GM19463 (cell line): ENCODE data around the gene TBCCD1.

Source experiments
- ATAC-seq: cut with Tn5 transposase; IDR thresholded peaks from one replicate; pipeline ENCODE4 v1.9.1; 2021; ENCODE audit warnings: mild to moderate bottlenecking, moderate library complexity; ENCODE audit not compliant: unreplicated experiment

Gene TBCCD1, protein sequence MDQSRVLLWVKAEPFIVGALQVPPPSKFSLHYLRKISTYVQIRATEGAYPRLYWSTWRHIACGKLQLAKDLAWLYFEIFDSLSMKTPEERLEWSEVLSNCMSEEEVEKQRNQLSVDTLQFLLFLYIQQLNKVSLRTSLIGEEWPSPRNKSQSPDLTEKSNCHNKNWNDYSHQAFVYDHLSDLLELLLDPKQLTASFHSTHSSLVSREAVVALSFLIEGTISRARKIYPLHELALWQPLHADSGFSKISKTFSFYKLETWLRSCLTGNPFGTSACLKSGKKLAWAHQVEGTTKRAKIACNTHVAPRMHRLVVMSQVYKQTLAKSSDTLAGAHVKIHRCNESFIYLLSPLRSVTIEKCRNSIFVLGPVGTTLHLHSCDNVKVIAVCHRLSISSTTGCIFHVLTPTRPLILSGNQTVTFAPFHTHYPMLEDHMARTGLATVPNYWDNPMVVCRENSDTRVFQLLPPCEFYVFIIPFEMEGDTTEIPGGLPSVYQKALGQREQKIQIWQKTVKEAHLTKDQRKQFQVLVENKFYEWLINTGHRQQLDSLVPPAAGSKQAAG

DNA sequence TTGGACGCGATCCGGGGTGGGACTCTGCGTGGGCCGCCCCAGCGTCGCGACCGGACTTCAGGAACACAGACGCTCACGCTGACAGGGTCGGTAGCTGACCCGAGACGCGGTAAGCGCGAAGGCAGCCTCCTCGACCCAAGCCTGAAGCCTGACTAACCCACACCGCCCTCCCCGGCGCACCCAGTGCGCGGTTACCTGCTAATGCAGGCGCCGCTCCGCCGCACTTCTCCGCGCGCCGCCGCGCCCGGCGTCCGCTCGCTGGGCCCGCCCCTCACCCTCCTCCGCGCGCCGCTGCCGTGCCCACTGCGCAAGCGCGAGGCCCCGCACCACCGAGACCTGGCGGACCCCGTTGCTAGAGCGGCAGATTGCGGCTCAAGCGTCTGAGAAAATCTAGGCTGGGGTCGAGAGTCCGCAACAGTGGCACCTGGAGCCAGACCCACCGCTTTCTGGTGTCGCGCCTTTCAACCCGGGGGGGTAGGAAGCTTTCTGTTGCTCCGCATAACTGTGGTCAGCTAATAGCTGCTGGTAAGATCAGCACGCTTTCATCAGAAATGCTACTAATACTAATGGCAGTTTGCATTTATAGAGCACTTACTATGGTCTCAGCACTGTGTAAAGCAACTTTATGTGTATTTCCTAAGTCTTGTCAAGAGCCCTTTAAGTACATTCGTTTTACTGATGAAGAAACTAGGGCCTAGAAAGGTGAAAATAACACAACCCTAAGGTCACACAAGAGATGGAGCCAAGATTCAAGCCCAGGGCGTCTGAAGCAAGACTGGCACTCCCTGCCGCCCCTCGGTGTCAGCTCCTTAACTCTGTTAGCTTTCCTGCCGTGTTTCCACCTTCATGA is at the start of gene TBCCD1:
TBCCD1 (minus strand) TSS at position 268 of the 850 bp plus-strand sequence. CDS start 3,010 bp downstream, outside the sequence.
- peak; percentile 34 for ATAC-seq

DNA sequence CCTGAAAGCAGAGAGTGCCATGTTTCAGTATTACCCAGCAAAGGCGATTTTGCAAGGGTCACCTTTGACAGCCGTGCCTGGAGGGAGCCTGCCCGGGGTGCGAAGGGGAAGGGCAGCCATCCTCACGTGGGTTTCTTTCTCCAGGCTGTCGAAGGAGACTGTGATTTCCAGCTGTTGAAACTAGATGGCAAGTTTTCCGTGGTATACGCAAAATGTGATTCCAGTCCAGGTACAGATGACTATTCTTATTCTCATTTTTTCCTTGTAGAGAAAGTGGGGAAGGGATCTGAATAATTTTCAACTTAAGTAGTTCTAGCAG is 49.1 kb upstream of the TBCCD1 start:
- ATAC-seq, result no peak

DNA sequence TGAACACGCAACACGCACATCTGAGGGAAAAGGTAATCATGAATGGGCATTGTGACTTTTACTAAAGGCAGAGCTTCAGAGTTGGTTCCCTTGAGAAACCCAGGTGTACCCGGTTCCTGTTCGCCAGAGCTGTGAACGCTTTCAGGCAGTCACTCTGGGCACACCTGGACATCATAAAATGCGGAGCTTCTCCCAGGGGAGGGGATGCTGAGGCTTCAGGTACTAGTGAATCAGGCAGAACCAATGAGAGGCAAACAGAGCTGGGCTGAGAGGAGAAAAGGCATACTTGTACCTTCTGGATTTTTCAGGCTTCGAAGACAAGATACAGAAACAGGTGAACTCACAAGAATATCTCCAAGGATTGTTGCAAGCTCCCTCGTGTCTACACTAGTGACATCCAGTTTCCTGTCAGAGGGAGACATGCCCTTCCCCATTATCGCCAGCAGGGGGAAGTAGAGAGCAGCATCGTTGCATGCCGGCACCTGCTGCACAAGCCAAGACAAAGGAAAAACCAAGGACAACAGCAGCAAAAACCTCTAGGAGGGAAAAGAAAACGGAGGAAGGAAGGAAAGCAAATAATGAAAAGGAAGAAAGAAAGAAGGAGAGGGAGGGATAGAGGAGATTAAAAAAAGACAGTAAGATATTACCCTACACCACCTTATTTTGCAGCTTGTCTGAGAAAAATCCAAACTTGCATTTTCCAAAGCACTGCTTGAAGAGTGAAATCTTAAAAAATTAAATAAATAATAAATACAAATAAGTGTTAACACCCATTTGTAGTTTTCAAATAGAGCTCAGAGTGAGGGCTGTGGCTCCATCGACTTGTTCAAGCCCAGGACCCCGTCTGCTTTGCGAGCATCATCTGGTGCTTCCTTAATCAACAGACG is 47.7 kb upstream of the TBCCD1 start:
- ATAC-seq, result no peak

DNA sequence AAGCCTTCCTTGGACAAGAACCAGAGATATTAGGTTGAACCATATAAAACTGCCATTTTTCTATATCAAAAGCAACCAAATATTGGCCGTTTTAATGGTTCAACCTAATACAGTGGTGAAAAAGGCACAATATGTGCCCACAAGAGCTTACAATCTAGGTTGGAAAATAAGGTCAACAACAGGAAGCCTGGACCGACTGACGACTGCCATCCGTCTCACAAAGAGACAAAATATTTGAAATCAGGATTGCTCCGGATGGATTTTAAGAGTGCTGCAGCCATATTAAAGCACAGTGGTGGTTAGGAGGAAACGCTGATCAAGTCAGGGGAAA is 47.1 kb upstream of the TBCCD1 start:
- ATAC-seq, result no peak

DNA sequence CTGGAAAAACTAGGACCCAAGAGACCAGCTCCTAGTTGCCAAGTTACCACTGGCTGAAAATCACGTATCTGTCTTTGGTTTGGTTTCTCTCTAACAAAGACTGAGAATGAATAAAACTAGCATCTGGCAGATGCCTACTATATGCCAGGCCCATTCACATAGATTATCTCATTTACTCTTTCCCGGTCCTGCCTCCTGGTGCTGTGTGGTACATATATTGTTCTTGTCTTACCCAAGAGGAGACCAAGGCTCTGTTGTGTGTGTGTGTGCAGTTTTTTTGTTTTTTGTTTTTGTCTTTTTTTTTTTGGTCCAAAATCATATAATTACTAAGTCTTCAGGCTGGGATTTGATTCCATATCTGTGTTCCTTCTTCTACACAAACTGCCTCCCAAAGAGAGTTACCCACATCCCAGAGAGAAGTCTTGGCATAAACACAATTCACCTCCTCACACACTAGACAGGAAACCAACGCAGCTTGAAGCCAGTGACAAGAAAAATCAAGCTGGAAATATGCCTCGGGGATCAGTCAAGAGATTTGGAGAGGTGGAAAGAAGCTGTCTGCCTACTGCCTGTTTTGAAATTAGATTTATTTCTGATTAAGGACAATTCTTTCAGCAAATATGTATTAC is 46.6 kb upstream of the TBCCD1 start:
- no peak for ATAC-seq

DNA sequence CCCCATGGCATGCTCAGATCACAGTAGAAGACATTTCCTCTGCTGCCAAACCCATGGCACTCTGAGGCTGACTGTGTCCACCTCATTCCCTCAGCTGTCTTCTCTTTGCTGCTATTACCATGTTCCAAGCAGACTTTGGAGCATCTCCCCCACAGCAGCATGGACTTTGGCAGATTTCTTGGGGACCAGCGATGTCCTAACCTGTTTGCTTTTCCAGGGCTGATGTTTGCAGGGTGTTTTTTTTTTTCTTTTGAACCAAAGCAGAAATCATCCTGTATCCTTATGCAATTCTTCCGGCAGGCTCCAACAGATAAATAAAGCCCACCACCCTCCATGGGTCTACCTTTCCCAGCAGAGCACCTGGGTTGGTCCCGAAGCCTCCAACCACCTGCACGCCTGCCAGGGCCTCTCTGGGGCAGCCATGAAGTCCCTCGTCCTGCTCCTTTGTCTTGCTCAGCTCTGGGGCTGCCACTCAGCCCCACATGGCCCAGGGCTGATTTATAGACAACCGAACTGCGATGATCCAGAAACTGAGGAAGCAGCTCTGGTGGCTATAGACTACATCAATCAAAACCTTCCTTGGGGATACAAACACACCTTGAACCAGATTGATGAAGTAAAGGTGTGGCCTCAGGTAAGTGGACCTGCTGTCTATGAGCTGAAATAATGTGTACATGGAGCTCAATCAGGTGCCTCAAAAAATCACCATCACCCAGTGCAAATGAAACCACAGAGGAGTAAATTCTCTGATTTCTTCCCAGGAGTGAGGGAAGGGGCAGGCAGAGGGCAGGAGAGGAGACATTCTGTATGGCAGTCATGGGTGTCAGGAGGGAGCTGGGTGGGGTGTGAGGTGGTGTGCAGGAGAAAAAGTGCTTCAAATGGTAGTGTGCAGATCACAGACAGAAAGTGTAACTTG is 45.8 kb upstream of the TBCCD1 start, which contains the start of gene AHSG:
AHSG (plus strand) TSS at position 340 of the 916 bp plus-strand sequence; CDS start at position 422, 82 bp downstream.
- ATAC-seq, result no peak

DNA sequence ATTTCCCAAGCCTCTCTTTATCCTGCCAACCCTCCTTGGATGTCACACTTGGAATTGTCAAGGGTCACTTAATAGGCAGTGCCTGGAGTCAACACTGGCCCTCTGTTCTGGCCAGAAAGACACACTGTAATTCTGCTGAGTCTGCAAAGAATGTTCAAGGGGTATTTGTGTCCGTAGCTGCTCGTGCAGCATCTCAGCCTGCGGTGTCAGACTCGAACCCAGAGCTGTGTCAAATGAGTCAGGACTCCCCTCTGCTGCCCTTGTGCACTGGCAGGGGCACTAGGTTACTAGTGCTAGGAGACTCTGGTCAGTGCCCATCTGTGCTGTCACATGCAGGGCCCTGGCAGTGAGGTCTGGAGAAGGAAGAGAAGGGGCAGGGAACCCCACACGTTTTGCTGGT is 44.9 kb upstream of the TBCCD1 start:
- ATAC-seq, result no peak

DNA sequence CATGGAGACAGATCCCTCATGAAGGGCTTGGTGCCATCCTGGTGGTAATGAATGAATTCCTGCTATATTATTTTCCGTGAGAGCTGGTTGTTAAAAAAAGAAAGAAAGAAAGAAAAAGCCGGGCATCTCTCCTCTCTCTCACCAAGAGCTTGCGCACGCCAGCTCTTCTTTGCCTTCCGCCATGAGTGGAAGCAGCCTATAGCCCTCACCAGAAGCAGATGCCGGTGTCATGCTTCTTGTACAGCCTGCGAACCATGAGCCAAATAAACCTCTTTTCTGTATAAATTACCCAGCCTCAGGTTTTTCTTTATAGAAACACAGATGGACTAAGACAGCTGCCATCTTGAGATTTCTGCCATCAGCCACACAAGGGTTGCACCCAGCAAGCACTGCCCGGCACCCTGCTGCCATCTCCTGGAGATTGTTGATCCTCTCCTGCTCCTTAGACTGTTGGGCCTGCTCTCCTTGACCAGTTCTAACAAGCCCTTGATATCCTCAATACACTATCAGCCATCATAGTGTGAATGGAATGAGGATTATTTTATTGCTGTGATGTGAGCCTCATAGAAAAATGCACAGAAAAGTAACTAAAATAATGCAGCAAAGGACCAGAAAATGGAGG is 42.2 kb upstream of the TBCCD1 start:
- ATAC-seq, result no peak

DNA sequence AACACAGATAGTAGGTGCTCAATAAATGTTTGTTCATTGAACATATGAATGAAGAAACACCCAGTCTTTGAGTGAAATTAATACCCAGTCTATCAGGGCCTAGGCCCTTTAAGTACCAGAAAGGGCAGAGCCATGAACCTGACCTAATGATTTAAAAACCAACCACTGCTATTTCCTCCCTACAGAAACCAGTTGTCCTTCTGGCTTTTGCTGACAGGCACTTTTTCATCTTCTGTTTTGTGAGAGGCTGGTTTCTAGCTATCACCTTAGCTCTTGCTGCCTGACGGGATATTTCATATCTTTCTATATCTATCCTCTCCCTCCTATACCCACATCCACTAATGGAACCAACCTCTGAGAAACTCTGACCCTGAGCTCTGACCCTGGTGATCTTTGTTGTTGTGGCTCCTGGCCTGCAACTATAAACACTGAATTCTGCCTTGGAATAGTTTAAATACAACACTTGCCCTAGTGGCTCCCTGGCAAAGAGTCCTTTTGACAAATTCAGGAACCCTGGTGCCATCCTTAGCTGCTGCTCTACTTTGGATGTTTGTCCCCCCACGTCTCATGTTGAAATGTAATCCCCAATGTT is 41.6 kb upstream of the TBCCD1 start:
- no peak for ATAC-seq

DNA sequence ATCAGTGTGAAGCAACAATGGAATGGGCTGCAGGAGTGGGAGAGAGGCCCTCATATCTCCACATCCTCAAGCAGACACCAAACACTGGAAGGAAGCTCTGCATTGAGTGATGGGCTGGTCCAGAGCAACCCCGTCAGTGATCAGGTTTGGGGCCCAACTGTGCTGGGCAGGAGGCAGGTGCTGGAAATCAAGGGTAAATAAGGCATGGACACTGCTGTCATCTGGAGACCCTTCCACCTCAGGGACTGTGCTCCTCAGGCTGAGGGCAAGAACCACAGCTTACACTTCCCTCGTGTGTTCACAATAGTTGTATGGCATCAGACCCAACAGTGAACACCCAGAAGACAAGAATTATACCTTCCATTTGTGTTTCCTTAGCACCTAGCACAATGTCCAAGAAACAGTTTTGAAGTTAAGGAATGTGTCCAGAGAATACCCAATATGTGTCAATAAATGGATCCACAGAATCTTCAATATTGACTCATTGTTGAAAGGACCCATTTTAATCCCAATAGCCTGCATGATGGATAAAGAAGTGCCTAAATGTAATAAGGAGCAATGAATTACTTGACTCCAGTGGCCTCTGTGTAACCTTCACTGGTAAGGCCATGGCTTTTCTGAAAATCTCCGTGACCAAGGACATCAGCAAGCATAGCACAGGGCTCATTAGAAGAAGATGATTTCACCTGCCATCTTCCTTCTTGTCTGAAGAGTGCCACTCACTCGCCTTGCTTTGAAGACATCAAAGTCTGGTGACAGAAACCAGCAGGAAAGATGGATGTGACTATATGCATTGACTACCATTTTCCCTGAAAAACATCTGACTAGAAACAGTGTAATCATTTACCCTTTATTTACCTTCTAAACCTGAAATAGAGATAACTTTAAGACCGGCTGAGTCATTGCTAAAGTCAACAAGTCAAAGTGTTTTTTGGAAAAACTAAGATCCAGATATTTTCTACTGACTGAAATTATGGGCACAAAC is 38.7 kb upstream of the TBCCD1 start:
- no peak for ATAC-seq

DNA sequence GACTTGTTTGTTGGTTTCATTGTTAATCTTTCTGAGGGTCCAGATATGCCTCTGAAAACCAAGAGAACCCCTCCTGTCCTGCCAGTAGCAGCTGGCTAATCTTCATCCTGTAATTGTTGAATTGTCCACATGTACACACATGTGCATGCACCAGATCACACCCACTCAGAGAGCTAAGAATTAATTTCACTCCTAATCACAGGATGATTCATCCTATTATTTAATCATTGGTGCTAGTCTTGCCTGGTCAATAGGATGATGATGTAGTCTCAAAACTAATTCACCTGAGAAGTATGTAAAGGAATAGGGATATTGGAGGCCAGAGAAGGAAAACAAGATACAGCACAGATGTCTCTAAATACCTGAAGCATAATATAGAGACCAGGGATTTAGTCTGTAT is 37.9 kb upstream of the TBCCD1 start:
- ATAC-seq, result no peak

DNA sequence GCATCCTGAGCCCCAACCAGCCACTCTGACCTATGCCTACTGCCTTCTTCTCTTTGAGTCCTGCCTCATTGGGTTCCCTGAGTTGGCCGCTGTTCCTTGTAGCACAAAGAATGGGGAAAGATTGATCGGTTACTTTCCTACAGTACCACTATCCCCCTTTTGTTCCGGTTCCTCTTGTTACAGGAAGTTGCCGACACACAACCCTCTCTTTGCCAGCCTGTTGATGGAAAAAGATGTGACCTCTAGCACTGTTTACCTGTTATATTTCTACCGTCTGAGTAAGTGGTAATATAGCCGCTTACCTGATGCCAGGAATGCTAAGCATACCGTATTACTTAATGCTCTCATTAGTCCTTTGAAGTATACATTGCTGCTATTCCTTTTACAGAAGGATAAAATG is 36.0 kb upstream of the TBCCD1 start:
- no peak for ATAC-seq

DNA sequence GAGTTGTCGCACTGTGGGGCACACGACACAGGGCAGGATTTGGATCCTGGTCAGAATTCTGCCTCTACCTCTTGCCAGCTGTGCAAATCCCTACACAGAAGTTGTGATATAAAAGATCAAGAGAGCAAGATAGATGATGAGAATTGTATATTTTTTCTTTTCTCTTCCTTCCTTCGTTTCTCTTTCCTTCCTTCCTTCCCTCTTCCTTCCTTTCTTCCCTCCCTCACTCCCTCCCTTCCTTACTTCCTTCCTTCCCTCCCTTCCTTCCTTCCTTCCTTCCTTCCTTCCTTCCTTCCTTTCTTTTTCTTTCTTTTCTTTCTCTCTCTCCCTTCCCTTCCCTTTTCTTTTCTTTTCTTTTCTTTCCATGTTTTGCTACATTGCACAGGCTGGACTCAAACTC is 33.8 kb upstream of the TBCCD1 start:
- ATAC-seq, result no peak

DNA sequence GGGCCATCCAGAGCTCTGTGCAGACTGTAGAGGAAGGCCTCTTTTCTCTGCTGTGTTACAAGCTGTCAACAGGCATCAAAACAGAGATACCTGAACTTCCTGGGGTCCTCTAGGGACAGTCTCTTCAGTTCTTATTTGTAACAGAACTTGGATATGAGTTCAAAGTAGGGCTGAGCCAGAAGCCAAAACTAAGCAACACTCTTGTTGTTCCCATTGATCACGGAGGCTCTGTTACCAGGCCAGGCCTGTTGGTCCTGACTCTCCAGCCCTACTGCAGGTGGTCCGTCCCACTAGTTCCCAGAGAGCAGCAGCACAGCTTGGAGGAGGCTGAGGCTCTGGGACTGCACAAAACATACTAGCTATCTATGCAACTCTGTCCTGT is 32.6 kb upstream of the TBCCD1 start:
- ATAC-seq, result no peak

DNA sequence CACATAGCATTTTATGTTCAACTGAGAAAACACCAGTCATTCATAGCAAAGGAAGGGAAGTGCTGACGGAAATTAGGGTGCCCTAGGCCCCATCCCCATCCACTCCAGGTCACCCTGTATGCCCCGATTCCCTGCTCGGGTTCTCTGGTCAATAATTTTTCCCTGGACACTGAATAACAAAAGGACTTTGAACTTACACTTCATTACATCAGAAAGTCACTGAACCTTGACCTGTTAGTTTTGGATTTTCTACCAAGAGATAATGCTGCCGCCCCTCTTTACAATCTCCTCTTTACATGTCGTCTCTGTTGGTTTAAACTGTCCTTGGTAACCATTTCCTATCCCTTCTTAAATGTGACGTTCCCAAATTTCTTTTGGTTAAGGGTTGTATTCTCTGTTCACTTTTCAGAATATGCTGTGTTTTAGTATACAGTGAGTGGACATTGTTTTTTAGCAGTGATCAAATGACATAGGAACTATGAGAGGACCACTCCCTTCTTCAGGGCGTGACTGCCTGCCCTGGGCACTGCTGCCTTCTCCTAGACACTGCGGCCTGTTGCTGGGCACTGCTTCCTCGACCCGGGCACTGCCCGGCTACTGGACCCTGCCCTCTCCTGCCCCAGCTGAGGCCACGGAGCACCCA is 32.1 kb upstream of the TBCCD1 start:
- no peak for ATAC-seq

DNA sequence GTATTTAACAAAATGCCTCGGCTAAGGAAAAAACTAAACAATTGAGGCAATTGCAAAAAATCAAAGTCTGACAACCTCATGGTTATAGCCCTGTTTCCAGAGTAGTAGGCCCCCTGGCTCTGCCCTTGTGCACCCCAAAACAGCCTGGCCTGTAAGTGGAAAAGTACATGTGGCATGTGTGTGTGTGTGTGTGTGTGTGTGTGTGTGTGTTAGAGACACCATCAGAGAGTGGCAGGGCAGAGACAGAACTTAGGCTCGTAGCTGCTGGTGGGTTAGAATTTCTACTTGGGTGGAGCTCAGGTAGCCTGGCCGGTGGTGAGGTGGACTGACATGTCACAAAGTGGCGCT is 31.6 kb upstream of the TBCCD1 start:
- no peak for ATAC-seq
